GM21367 (cell line): ENCODE data around the gene PCGF2.

Experiments
- ATAC-seq: cut with Tn5 transposase; IDR thresholded peaks from one replicate; pipeline ENCODE4 v1.9.1; 2021; ENCODE audit not compliant: unreplicated experiment

The PCGF2 gene

GRCh38 chr17:38719943-38720641 is 28.0 kb downstream of the PCGF2 start:
- ATAC-seq = no peak

GRCh38 chr17:38719289-38719942 is 28.7 kb downstream of the PCGF2 start:
- ATAC-seq = no peak

- no peak for ATAC-seq
Measured at GRCh38 chr17:38717139-38717745, 30.9 kb downstream of the PCGF2 start.

GRCh38 chr17:38716368-38717005 is 31.6 kb downstream of the PCGF2 start:
- no peak for ATAC-seq

GRCh38 chr17:38715216-38715943 is 32.8 kb downstream of the PCGF2 start:
- no peak for ATAC-seq

GRCh38 chr17:38713456-38714075 is 34.6 kb downstream of the PCGF2 start:
- no peak for ATAC-seq

- ATAC-seq = no peak
Measured at GRCh38 chr17:38712593-38712992, 35.5 kb downstream of the PCGF2 start.

- ATAC-seq = no peak
Measured at GRCh38 chr17:38711792-38712571, 36.2 kb downstream of the PCGF2 start.

GRCh38 chr17:38710985-38711384 is 37.2 kb downstream of the PCGF2 start:
- no peak for ATAC-seq

- ATAC-seq = no peak
Measured at GRCh38 chr17:38710604-38710962, 37.6 kb downstream of the PCGF2 start.

GRCh38 chr17:38709864-38710603 is 38.1 kb downstream of the PCGF2 start:
- ATAC-seq = no peak

GRCh38 chr17:38709104-38709820 is 38.9 kb downstream of the PCGF2 start:
- ATAC-seq = no peak

GRCh38 chr17:38707678-38708351 is 40.3 kb downstream of the PCGF2 start:
- no peak for ATAC-seq

GRCh38 chr17:38706505-38707216 is 41.5 kb downstream of the PCGF2 start:
- no peak for ATAC-seq

- no peak for ATAC-seq
Measured at GRCh38 chr17:38705803-38706504, 42.2 kb downstream of the PCGF2 start.

GRCh38 chr17:38705523-38705802 is 42.7 kb downstream of the PCGF2 start:
- no peak for ATAC-seq
